ENCODE results near the gene GIGYF2.

DNA sequence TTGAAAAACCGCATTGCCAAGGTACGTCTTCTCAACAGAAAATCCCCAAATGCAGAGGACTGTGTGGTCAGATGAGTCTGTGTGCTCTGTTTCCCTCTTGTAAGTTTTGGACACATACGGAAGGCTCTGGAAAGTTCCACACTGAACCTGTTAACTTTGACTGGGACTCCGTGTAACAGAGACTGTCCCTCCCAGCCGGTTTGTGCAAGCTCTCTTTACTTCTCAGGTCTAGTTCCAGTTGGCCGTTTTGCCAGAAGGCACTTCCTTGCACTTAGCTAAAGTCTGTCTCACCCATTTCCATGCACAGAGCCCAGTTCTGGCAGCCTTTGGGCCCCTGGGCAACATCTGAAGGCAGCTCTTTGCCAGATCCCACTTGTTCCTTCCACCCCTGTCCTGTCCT, 41.7 kb upstream of the GIGYF2 start:
- TF ChIP-seq, protein P1, sequence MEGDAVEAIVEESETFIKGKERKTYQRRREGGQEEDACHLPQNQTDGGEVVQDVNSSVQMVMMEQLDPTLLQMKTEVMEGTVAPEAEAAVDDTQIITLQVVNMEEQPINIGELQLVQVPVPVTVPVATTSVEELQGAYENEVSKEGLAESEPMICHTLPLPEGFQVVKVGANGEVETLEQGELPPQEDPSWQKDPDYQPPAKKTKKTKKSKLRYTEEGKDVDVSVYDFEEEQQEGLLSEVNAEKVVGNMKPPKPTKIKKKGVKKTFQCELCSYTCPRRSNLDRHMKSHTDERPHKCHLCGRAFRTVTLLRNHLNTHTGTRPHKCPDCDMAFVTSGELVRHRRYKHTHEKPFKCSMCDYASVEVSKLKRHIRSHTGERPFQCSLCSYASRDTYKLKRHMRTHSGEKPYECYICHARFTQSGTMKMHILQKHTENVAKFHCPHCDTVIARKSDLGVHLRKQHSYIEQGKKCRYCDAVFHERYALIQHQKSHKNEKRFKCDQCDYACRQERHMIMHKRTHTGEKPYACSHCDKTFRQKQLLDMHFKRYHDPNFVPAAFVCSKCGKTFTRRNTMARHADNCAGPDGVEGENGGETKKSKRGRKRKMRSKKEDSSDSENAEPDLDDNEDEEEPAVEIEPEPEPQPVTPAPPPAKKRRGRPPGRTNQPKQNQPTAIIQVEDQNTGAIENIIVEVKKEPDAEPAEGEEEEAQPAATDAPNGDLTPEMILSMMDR (conservative IDR thresholded peaks at IDR 0.05) = no peak
- no peak for TF ChIP-seq ZFX (IDR thresholded peaks at IDR 0.05)
